Cardiac muscle cell (in vitro differentiated cells and primary cell): Measurements from ENCODE around the gene SOX15. TPM values are rescaled to one million over a fixed set of nuclear protein-coding genes. Genes with fewer than 3 reads are reported as not detected.

Source experiments
- DNase-seq, 2 donors: peaks; one replicate each; pipeline versions ENCODE4 v3.0.0 to v3.0.0-alpha.2; 2010 to 2017; ENCODE audit warnings: low read depth in 1 of 2, low spot score in 1 of 2
- H3K27ac ChIP-seq: fragments of 200-600 bp; sonication (generic); 2 replicates; pipeline ENCODE4 v1.5.1; 2016
- H3K27me3 ChIP-seq: fragments of 200-600 bp; sonication (generic); 2 replicates; pipeline ENCODE4 v1.6.0; 2016; ENCODE audit warnings: control low read depth
- H3K36me3 ChIP-seq: fragments of 200-600 bp; sonication (generic); 2 replicates; pipeline ENCODE4 v1.5.1; 2016; ENCODE audit warnings: control low read depth
- H3K4me1 ChIP-seq: fragments of 200-600 bp; sonication (generic); 2 replicates; pipeline ENCODE4 v1.8.1; 2017; ENCODE audit warnings: low read depth, mild to moderate bottlenecking, mixed run types
- H3K4me3 ChIP-seq: fragments of 200-600 bp; sonication (generic); 2 replicates; pipeline ENCODE4 v1.5.1; 2016; ENCODE audit warnings: mild to moderate bottlenecking
- H3K9me3 ChIP-seq: fragments of 200-600 bp; sonication (generic); 2 replicates; pipeline ENCODE4 v1.5.1; 2017; ENCODE audit warnings: low read depth, mild to moderate bottlenecking, control low read depth
- CTCF ChIP-seq: IDR thresholded peaks from 2 replicates; pipeline ENCODE4 v1.5.1; 2012; ENCODE audit warnings: low read depth, mild to moderate bottlenecking, low read length
- polyA plus RNA-seq: library from polyadenylated mRNA; unstranded; fragments of >200 nt; fragmentation: Nextera tagmentation; extraction: Ambion mirVana; gene quantifications from 2 replicates; pipeline ENCODE4 v1.2.1, GENCODE V29; 2016
- total RNA-seq: library from RNA; depleted of rRNA; stranded (reverse); fragments of >200 nt; gene quantifications from 2 replicates; pipeline ENCODE4 v1.2.3, GENCODE V29; 2016

The SOX15 gene
- total and polyA plus RNA-seq, 2 experiments from 2014 or later: 5.3 to 5.4 TPM

GRCh38 chr17:7559320-7560171, 30.3 kb downstream of the SOX15 start:
- H3K27me3 ChIP-seq: no peaks in the 10 kb centered on the region
- no peak for TF ChIP-seq CTCF
- peaks cover 20% of the 10 kb centered on the region for H3K4me1 ChIP-seq
- H3K4me3 ChIP-seq: no peak overlapping the region
- peak overlapping the region; percentile 82 for H3K27ac ChIP-seq
- no peak for DNase-seq
- no peaks in the 10 kb centered on the region for H3K9me3 ChIP-seq
- H3K36me3 ChIP-seq: peaks cover 12% of the 10 kb centered on the region

- H3K36me3 ChIP-seq: peaks cover 5% of the 10 kb centered on the region
- H3K9me3 ChIP-seq: no peaks in the 10 kb centered on the region
- no peaks in the 10 kb centered on the region for H3K27me3 ChIP-seq
- H3K27ac ChIP-seq: peak within 1 kb of the TSS; percentile 53
- peaks cover 20% of the 10 kb centered on the region for H3K4me1 ChIP-seq
- H3K4me3 ChIP-seq: no peak within 1 kb of the TSS
- no peak for TF ChIP-seq CTCF
- no peak for DNase-seq
These were observed 31.2 kb downstream of the SOX15 start, which contains the start of gene TNFSF13 for GRCh38 chr17:7558544-7559319. Gene TNFSF13 (plus strand): TSS chr17:7558750. CDS start chr17:7559040, 290 bp downstream.

- H3K9me3 ChIP-seq: no peaks in the 10 kb centered on the region
- TF ChIP-seq CTCF: no peak
- peak overlapping the region; percentile 53 for H3K27ac ChIP-seq
- H3K4me3 ChIP-seq: no peak overlapping the region
- DNase-seq: peak; percentile 38 to 94
- H3K36me3 ChIP-seq: no peaks in the 10 kb centered on the region
- H3K4me1 ChIP-seq: peaks cover 19% of the 10 kb centered on the region
- H3K27me3 ChIP-seq: no peaks in the 10 kb centered on the region
These were observed 31.9 kb downstream of the SOX15 start for GRCh38 chr17:7557775-7558543.

- no peak overlapping the region for H3K4me3 ChIP-seq
- H3K27me3 ChIP-seq: no peaks in the 10 kb centered on the region
- no peak overlapping the region for H3K27ac ChIP-seq
- peaks cover 14% of the 10 kb centered on the region for H3K4me1 ChIP-seq
- no peaks in the 10 kb centered on the region for H3K36me3 ChIP-seq
- no peaks in the 10 kb centered on the region for H3K9me3 ChIP-seq
- DNase-seq: no peak
- no peak for TF ChIP-seq CTCF
These were observed 32.6 kb downstream of the SOX15 start for GRCh38 chr17:7557147-7557764.

- Histone ChIP-seq H3K36me3 (no peaks in the 10 kb centered on the region), H3K4me1 (peaks cover 14% of the 10 kb centered on the region), H3K4me3 (no peak overlapping the region), H3K27me3 (no peaks in the 10 kb centered on the region), H3K9me3 (no peaks in the 10 kb centered on the region), H3K27ac (no peak overlapping the region)
- no peak for DNase-seq
- no peak for TF ChIP-seq CTCF
These were observed 33.3 kb downstream of the SOX15 start for GRCh38 chr17:7556627-7557026.
